ENCODE data around the gene TSSC4.
"Not testable (repeated sequence)": the region's sequence is repeated elsewhere in the genome, so short reads cannot be mapped to it uniquely, and the experiment has no call there.

Gene TSSC4

DNA sequence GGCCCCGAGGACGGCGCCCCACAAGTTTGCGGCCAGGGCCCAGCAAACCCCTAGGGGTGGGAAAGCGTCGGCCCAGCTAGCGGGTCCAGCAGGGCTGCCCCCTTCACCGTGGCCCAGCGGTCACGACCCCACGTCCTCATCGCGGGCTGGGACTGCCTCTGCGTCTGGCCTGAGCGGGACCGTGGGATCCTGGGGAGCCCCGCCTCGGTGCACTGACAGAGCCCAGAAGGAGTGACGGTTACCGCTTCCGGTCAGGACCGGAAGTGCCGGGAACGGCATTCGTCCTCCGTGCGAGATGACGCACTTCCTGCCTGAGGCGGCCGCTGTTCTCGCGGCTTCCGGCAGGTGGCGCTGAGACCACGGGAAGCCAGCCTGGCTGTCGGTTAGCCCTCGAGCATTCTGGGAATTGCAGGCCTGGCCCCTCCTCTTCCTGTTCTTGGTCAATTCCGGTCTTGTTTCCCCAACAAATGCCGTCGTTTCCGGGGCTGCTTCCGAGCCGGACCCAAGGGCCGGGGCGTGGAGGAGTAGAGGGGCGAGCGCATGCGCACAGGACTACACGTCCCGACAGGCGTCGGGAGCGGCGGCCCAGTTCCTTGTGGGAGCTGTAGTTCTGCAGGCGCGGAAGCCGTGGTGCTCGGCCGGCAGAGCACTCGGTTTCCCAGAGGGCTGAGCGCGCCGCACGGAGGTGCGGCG, at the start of gene TSSC4:
Gene TSSC4, plus strand, starts transcription at position 682 of the 693 bp plus-strand sequence. CDS start 1,884 bp downstream, outside the sequence.
- peak; percentile 100 for DNase-seq

- no peak for DNase-seq
Measured at GRCh38 chr11:2351701-2352100, 48.8 kb upstream of the TSSC4 start.

- DNase-seq: no peak
Measured at GRCh38 chr11:2352420-2352819, 48.1 kb upstream of the TSSC4 start.

DNA sequence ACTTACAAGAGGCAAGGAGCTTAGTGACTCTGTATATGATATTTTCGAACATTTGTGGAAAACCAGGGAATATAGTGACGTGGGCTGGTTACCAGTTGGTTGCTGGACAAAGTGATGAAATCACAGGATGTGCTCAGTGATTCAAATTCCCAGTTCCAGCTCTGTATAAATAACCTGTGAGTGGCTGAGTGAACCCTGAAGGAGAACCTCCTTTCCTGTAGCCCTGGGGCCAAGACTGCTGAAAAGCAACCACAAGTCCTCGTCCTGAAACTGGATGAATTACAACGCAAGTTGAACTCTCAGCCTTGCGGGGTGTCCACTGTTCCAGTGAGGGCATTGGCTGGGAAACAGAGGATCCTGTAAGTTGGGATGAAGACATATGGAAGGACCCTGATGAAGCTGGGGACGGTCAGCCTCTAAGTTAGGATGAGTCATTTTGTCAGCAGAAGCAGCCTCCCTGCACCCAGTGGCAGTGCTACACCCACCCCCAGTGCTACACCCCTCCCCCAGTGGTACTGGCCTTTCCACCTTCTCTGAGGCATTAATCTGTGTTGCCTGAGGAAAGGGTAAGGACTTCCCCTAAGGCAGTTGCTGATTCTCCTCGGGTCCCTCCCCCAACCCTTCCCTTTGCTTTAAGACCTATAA, 45.4 kb upstream of the TSSC4 start:
- DNase-seq: no peak

- DNase-seq: no peak
Measured at GRCh38 chr11:2357246-2357645, 43.3 kb upstream of the TSSC4 start.

DNA sequence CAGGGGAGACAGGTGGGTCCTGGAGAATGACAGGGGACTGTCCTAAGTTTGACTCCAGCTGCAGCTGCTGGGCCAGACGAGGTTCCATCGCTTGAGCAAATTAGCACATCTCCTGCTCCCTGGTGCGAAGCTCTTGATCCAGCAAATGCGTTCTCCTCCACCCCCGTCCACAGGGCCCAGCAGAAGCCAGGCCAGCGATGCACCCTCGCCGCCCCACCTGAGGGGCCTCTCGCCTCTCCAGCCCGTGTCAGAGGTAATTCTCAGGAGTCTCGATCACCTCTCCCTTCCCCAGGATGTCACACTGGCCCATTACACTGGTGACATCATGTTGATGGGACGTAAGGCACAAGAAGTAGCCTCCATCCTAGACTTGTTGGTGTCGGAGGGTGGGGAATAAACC, 42.9 kb upstream of the TSSC4 start:
- DNase-seq: not testable (repeated sequence)

- DNase-seq: no peak
Measured at GRCh38 chr11:2358754-2359442, 41.7 kb upstream of the TSSC4 start.

DNA sequence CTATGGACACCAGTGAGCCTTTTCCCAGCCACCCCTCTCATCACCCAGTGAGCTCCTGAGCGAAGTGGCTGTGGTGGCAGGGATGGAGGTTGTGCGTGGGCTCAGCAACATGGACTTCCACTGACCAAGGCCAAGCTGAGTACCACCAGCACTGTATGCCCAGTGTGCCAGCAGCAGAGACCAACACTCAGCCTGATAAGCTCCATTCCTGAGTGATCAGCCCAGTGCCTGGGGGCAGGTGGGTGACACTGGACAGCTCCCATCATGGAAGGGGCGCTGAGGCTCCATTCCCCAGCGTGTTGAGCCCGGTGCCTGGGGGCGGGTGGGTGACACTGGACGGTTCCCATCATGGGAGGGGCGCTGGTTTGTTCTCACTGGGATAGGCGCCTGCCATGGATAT, 41.0 kb upstream of the TSSC4 start:
- DNase-seq: no peak

- no peak for DNase-seq
Measured at GRCh38 chr11:2360081-2360642, 40.4 kb upstream of the TSSC4 start.

- DNase-seq: no peak
Measured at GRCh38 chr11:2361565-2361964, 39.0 kb upstream of the TSSC4 start.

GRCh38 chr11:2362414-2362813, 38.1 kb upstream of the TSSC4 start:
- DNase-seq: no peak

DNA sequence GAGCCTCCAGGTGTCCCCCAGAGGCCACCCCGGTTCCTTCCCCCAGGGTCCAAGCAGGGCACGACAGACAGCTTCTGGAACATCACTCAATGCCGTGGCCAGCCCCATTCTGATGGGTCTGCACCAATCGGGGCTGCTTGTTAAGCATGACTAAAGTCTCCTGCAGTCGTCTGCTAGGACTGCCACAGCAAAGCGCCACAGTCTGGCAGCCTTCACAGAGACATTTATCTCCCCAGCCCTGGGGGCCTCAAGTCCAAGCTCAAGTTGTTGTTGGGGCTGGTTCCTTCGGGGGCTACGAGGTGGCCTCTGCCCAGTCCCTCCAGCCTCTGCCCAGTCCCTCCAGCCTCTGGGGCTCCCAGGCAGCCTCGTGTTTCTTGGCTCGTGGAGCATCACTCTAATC, 37.4 kb upstream of the TSSC4 start:
- no peak for DNase-seq

DNA sequence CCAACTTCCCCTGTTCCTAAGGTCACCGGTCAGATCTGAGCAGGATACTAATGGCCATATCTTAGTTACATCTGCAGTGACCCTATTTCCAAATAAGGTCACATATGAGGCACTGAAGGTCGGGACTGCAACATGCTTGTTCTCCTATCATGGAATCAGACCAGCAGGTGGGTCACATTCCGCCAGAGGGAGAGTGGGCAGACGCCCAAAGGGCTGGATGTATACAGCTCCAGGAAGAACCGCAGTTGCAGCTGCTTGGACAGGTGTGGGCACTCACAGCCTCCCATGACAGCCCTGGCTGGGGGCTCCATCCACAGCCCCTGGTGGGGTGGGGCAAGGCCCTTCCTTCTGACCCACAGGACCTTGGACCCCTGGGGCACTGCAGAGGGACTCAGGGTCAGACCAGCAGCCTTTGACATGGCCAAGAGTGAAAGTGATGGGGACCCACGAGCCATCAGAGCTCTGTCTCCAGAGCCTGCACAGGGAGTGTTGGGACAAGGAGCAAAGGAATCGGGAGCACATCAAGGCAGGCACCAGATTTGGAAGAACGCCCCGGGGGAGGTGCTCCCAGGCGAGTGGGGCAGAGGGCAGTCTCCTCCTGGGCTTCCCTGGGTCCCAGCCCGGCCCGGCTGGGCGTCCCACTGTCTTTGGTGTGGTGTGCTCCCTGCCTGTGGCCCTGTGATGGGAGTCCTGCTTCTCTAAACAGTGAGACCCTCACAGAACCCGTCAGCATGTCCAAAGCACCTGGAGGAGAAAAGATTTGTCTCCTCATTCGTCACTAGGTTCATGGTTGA, 36.8 kb upstream of the TSSC4 start:
- no peak for DNase-seq

DNA sequence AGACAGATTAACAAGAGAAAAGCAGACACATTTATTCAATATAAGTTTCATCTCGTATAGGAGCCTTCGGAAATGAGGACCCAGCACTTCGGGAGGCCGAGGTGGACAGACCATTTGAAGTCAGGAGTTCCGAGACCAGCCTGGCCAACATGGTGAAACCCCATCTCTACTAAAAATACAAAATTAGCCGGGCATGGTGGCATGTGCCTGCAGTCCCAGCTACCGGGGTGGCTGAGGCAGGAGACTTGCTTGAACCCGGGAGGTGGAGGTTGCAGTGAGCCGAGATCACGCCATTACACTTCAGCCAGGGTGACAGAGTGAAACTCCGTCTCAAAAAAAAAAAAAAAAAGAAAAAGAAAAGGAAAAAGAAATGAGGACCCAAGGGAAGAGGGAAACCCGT, 36.2 kb upstream of the TSSC4 start:
- not testable (repeated sequence) for DNase-seq

DNA sequence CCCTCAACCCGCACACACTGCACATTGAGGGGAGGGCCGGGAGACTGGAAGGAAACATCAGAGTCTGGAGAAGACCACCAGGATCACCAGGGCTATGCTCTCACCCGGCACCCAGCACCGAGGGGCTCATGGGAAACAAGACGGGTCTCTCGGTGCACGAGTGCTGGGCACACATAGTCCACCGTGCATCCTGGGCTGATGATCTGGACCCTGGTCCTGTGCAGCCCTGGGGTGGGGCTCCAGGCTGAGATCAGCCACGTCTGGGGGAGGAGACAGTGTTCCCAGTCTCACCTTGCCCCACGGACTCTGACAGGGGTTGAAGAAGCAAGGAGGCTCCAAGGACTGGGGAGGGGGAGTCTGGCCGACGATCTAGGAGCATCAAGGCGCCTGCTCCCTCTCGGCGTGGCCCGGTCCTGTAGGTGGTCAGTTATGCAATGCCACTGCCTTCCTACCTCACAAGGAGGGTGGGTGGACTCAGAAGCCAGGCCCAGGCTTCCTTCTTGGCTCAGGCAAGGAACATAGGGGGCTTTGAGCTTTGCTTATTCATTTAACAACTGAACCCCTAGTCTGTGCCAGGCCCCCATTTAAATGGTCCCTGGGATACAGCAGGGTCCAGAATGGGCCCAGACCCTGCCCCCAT, 34.9 kb upstream of the TSSC4 start:
- DNase-seq: no peak

DNA sequence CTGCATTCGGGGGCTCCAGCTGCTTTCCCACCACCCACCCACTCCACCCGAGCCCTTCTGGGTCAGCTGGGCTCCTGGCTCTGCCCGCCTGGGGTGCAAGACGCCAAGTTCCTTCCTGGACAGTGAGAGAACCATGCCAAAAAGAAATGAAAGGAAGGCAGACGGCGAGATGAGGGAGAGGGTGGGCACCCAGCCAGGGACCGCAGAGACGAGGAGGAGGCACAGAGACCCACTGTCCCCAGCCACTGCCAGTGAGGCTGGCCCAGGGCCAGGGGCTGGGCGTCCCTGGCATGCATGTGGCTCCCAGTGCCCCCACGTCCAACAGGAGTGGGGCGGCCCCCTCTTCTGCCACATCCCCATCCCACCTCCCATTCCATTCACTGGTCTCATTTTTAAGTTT, 34.3 kb upstream of the TSSC4 start:
- DNase-seq: no peak

DNA sequence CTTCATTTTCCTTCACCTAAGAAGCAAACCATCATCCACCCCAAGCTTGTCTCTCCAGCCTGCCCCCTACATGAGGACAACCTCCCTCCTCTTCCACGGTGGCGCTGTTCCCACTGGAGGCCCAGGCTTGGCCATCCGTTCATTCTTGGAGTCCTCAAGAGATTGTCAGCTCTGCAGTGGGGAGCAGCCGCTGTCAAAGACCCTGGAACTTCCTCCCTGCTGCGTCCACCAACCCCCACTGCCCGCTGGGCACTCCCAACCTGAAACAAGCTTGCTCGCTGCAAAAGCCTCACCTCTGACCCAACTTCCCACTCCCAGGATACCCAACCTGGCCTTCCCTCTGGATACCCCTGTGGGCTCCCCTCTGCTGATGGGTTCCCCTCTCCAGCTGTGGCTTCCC, 33.8 kb upstream of the TSSC4 start:
- DNase-seq: no peak

DNA sequence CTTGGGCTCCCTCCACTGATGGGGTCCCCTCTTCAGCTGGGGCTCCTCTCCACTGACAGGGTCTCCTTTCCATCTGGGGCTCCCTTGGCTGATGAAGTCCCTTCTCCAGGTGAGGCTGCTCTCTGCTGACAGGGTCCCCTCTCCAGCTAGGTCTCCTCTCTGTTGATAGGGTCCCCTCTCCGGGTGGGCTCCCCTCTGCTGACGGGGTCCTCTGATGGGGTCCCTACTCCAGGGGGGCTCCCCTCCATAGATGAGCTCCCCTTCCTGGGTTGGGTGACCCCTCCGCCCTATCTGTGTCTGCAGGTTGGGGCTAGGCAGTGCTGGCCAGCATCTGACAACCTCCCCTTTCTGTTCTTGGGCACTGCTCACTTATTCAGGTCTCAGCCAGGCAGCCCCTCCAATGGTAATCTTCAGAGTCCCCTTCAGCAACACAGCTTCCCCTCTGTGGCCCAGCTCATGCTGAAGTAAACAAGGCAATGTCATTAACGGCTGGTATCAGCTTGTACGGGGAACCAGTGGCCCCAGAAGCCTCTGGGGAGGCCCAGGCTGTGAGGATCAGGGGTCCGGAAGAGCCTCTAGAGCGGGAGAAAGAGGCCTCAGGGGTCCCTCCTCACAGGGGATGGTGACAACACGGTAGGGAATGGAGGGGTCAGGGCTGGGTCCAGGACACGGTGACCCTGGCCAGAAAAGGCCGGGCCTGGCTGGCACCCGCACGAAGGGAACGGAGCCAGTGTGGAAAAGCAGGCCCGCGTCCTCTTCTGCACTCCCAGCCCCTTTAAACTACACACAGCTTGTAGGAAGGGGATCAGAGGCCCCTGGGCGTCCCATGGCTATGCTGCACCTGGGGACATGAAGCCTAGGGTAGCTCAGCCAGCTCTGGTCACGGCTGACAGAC, 33.0 kb upstream of the TSSC4 start:
- no peak for DNase-seq

DNA sequence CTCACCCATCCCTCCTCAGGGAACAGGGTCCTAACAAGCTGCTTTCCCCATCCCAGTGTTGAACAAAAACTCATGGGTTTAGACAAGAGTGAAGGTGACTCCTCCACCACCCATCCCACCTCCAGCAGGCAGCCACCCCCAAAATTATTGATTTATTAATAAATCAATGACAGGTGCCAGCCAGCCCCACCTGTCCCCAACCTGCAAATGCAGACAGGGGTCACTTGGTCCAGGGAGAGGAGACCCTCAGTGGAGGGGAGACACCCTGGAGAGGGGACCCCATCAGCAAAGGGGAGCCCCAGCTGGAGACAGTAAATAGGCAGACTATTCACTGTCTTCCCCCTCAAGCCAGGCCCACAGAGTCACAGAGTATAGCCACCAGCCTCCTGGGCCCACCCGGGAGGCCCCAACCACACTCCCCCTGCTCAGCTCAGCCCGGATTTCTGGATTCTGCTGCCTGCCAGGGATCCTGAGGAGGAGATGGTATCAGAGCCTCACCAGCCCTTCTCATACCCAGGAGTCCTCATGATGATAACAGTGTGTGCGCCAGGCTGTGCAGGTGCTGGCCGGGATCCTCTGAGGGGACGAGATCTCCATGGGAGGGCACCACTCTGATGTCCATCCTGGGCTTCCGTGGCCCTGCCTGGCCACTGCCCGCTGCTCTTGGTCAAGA, 32.2 kb upstream of the TSSC4 start:
- no peak for DNase-seq

DNA sequence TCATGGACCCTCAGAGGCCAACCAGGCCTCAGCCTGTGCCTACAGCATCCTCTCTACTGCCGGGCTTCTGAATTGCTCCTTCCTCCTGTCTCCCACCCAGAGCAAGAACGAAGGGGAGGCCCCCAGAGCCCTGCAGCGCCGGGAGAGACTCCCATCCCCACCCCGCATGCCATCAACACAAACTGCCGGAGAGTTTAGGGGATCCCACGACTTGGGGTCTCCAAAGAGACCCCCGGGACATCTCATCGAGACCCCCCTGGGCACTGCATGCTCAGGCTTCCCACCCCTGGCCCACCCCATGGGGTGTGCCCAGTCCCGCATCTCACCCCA, 31.7 kb upstream of the TSSC4 start:
- DNase-seq: no peak

- no peak for DNase-seq
Measured at GRCh38 chr11:2369320-2369719, 31.2 kb upstream of the TSSC4 start.
